HUDEP-2 (cell line): ENCODE data around the gene FAM114A2.
A peak's percentile ranks its signal among the peaks of the same experiment; 100 is the strongest.
"Not testable (repeated sequence)": the region's sequence is repeated elsewhere in the genome, so short reads cannot be mapped to it uniquely, and the experiment has no call there.

Experiments
- DNase-seq, 76 experiments: peaks; one replicate each; lab custom pipeline; 2025; ENCODE audit not compliant: unreplicated experiment in 76 of 76; lab: John Stamatoyannopoulos, UW

FAM114A2 gene

DNA sequence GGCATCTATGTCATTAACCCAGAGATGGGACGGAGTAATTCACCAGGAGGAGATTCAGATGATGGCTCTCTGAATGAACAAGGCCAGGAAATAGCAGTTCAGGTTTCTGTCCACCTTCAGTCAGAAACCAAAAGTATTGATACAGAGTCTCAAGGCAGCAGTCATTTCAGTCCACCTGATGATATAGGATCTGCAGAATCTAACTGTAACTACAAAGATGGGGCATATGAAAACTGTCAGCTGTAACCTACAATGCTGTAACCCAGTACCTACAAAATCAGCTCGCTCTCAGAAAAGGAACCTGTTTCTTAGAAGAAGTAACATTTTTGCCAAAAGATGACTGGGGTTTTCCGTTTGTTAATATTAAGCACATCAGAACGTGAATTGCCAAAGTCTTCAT, 14.8 kb upstream of the FAM114A2 start:
- DNase-seq, result no peak

DNA sequence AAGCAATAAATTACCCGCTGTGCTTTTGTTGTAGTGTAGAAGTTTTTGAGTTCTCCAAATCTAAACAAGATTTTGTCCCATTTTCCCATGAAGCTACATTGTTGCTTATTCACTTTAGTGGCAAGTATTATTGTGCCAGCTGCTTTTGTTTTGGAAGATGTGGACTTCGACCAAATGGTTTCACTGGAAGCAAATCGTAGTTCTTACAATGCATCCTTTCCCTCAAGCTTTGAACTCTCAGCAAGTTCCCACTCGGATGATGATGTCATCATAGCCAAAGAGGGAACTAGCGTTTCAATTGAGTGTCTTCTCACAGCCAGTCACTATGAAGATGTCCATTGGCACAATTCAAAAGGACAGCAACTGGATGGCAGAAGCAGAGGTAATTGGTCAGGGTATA, 10.9 kb upstream of the FAM114A2 start:
- DNase-seq, result no peak

DNA sequence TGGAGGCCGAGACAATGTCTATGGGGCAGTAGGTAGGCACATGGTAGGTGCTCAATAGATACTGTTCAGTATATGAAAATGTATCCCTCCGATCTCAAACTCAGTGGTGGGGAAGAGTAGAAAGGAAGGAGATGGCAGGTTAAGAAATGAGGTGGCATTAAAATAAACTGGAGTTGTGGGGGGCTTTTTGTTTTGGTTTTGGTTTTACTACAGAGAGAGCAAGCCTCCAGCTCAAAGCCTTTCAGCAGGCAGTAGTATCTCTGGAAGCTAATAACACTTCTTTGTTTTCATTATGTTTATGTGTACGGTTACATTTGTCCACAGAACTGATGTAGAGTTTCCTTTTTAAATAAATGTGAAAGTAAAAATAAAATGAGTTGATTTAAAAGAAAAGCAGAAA, 8.6 kb upstream of the FAM114A2 start:
- DNase-seq, result no peak

DNA sequence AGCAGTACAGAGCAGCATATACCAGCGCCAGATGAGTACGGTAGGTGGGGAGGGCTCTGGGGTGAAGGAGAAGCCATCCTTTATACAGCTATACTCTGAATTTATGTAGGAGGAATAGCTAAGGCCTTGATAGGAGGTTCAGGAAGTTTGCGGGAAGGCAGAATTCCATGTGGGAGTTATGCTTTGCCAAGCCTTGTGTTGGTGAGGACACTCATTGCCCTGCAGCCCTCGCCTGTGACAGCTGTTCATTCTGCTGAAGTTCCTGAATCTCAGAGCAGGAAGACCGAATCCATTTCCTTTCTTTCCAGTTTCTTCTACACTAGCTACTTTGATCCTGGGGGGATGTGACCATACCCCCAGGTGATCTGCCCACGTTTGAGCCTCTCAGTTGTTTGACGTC, 7.8 kb upstream of the FAM114A2 start:
- no peak for DNase-seq

DNA sequence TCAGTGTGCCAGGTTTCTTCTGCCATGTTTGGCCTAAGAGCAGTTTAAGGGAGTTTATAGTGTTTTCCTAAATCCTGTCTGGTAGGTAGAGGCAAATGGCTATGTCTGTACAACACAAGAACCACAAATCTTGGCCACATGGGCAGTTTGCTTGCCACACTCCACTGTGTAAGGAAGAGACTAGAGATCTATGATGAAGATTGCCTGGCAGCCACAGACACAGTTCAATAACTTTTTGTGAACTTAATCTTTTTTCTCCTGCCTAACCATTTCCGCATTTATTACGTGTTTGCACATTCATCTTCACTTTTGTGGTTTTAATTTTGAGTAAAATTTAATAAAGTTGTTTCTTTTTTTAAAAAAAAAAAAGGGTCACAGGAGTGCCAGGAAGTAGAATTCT, 5.9 kb upstream of the FAM114A2 start:
- DNase-seq, result peak in 1 of 76 experiments; percentile 4

DNA sequence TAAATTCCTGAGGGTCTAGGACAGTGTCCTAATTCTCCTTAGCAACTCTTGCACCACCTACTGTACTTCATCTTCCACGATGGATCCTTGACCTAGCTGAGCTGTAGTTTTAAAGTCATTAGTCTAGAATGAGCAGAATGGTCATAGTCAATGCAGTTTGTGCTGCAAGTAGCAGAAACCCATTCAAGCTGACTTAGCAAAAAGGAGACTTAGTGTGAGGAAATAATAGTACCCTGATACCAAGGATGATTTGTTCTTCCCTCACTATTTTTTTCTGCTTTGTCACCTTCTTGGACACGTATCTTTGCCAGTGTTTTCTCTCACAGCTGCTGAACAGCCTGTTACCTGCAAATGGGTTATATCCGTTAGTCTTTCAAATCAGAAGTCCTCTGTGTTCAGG, 5.4 kb upstream of the FAM114A2 start:
- DNase-seq, result no peak

DNA sequence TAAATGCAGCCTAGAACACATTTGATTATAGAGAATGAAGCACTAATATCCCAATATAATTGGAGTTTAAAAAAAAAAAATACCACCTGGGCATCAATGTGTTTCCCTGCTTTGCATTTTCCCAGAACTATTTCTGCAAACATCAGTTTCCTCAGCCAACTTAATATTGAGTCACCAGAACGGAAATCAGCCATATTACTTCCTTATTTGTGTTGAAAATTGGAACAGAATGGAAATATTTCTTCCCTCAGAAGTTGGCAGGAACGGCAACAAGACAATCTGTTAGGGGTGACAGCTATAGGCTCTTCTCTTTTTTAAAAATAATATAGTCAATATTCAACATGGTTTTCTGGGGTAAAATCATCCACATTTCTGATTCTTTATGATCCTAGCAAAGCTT, 4.1 kb upstream of the FAM114A2 start:
- DNase-seq, result no peak

DNA sequence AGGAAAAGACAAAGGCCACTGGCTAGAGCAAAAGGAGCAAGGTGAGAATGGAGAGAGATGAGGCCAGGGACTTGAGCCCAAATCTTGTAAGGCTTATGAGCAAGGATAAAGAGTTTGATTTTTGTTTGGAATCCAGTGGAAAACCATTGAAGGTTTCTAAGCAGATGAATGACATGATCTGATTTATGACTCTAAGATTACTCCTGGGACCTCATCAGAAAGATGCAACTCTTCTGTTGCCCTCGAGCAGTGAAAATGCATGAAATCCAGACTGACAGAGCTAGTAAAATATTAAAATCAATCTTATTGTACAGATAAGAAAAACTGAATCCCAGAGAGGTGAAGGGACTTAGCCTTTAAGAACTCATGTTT, 734 bp upstream of the FAM114A2 start:
- DNase-seq, result no peak

DNA sequence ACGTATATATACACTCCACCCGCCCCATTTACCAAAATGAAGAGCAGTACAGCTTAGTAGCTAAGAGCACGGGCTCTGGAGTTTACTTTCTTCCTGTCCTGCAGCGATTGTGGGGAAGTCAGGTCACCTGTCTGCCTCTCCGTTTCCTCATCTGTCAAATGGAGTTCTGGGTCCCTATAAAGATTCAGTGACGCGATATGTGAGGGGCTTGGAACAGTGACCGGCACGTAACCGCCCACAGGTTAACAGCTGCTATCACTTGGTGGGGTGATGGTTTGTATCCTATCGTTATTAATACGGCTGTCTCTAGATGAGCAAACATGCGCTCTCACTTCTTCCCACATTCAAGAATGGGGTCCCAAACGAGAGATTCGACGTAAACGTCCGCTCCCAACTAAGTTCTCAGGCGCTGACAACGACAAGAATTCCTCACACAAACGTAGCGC, 426 bp downstream of the FAM114A2 start:
- DNase-seq, result peak in 45 of 76 experiments; percentile 8 to 75 (median 37)

DNA sequence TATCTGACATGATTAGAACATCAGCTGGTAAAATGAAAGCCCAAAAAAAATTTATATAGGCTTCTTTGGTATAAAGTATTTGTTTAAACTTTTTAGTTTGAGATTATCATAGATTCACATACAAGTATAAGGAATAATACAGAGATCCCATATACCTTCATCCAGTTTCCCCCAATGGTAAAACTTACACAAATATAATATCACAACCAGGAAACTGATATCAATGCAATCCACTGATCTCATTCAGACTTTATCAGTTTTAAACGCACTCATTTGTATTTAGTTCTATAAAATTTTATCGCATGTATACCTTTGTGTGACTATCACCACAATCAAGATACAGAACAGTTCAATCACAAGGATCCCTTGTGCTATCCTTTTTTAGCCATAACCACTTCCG, 3.8 kb downstream of the FAM114A2 start:
- DNase-seq, result no peak

DNA sequence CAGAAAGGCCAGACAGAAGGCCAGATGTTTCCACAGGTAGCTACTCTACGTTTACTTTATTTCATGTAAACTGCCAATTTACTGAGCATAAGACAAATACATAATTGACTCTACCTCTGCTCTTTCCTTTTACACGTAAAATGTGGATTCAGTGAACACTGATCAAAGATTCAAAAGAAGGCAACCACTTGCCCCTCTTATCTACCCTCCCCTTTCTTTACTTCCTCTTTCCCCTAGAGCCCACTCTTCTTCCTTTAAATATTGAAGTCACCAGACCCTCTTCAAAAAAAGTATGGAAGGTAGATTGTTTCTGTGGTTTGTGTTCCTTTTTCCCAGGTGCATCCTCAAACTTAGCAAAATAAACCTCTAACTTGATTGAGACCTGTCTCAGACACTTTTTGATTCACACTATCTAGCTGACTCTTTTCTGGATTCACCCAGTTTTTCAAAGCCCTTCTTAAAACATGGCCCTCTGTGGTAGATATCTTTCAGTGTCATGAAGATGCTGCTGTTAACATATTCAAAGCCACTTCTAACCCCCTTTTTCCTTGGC, 6.7 kb downstream of the FAM114A2 start:
- no peak for DNase-seq

DNA sequence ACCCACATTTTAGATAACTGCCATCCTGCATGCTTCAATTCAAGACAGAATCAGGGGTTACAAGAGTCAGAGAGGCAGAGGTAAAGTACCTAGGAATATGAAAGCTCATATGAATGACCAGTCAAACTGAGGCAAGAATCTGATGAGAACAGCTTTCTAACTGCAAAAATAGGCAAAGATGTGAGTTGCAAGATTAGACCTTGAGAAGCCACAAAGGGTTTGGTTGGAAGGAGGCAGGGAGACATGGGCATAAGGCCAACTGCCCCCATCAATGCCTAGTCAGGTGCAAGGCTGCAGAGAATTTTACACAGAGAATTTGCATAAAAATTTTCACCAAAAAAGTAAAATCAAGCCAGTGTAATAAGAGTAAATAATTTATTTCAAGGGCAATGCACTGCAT, 12.8 kb downstream of the FAM114A2 start:
- peak in 25 of 76 experiments; percentile 2 to 38 (median 10) for DNase-seq

DNA sequence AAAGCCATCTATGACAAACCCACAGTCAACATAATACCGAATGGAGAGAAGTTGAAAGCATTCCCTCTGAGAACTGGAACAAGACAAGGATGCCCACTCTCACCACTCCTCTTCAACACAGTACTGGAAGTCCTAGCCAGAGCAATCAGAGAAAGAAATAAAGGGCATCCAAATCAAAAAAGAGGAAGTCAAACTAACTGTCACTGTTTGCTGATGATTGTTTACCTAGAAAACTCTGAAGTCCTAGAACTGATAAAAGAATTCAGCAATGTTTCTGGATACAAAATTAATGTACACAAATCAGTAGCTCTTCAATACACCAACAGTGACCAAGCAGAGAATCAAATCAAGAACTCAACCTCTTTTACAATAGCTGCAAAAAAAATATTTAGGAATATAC, 19.8 kb downstream of the FAM114A2 start:
- DNase-seq, result not testable (repeated sequence)

DNA sequence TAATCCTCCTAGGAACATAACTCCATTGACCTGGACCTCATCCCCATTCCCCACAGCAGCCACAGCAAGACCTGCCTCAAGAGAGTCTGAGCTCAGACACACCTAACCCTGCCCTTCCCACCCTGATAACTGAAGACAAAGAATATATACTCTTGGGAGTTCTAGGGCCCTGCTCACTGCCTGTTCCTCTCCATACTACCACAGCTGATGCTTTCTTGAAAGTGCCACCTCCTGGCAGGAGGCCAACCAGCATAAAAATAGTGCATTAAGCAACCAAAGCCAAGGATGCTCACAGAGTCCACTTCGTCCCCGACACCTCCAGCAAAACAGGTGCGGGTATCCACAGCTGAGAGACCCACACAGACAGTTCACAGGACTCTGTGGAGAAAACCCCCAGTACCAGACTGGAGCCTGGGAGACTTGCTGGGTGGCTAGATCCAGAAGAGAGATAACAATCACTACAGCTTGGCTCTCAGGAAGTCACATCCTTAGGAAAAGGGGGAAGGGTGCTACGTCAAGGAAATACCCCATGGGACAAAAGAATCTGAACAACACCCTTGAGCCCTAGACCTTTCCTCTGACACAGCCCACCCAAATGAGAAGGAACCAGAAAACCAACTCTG, 23.5 kb downstream of the FAM114A2 start:
- DNase-seq, result no peak

DNA sequence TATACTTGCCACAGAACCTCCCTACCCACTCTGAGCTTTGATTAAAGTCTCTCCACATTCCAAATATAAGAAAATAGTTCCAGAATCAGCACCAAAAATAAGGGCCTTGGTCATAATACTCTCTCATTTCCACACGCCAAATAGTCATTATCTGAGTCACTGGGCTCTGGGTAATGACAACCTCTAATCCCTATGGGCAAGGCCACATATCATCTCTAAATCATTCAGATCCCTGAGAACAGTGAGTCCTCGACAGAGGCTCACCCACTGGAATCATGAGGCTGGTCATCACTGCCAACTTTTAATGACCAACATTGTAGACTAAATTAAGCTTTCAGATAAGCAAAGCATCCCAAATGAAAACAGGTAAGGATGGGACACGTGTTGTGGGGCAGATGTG, 28.1 kb downstream of the FAM114A2 start:
- no peak for DNase-seq

DNA sequence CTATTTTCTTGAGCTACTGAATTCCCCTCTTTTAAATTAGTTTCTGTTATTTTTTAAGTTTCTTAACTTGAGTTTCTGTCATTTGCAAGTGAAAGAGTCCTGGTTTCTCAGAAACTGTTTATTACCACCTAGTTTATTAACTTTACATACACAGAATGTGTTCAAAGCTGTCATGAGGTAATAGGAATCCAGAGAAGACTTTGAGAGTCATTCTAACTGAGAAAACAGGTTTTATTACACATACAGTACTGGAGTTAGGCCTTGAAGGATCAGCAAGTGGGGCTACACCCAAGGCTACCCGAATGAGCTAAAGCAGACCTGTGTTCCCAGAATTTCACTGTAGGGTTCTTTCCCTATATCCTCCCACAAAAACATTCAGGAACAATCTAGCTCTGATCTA, 33.1 kb downstream of the FAM114A2 start:
- DNase-seq, result no peak

DNA sequence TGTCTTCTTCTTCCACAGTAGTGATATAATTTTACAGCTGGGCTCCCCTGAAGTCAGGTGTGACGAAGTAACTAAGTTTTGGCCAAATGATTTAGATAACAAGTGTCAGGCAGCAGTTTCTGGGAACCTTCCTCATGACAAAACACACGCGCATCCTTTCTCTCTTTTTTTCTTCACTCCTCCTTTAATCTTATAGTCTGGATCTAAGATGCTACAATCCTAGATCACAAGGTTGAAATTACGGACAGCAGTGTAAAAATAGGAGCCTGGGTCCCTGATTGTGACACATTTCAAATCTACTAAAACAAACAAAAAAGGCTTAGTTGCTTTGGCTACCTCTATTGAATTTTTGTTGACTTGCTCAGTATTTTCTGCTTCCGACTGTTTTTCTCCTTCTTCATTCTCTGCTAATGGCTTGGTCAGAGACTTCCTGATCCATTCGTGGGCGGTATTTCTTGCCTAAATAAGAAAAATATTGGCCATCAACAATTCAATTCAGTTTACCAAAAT, 36.1 kb downstream of the FAM114A2 start:
- no peak for DNase-seq

DNA sequence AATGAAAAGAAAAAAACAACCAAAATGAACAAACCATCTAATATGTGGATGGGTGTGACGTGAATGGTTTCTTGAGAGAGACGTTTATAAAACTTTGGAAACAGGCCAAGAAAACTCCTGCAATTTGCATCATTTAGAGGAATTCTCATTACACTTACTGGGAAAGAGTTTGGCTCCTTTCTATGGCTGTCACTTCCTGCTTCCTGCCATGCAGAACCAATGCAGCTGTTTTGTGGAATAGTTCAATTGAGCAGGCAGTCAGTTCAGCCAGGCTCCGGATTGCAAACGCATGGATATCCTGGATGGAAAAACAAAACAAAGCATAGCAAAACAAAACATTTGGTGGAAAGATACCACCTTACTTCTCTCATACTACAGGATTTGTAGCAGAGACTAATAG, 36.6 kb downstream of the FAM114A2 start:
- DNase-seq, result no peak

DNA sequence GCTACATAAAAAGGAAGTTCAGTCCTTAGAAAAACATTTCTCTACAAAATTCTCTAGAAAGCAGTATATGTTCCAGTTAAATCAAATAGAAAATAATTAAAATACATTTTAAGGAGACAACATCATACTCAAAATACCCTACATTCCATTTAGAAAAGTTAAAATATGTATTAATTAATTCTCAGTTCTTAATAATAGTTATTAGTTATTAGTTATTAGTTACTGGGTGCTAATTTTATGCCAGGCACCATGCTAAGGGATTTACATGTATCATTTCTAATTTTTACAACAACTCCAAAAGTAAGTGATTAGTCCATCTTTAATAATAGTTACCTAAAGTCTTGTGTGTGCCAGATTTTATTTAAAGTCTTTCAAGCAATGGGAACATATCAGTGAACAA, 38.0 kb downstream of the FAM114A2 start:
- DNase-seq, result no peak

DNA sequence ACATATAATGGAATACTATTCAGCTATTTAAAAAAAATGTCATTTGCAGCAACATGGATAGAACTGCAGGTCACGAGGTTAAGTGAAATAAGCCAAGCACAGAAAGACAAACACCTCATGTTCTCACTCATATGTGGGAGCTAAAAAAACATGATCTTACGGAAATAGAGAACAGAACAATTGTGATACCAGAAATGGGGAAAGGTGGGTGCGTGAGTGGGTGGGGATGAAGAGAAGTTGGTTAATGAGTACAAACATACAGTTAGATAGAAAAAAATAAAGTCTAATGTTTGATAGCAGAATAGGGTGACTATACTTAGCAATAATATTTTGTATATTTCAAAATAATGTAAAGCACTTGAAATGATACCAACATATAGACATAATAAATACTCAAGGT, 38.7 kb downstream of the FAM114A2 start:
- no peak for DNase-seq

DNA sequence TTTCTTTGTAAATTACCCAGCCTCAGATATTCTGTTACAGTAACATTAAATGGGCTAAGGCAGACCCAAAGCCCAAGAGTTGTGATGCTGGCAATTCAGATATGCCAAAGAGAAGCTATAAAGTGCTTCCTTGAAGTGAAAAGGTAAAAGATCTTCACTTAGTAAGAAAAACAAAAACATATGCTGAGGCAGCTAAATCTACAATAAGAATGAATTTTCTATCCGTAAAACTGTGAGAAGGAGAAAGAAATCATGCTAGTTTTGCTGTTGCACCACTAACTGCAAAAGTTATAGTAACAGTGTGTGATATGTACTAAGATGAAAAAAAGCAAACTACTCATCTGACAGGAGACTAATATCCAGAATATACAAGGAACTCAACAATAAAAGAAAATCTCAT, 39.9 kb downstream of the FAM114A2 start:
- no peak for DNase-seq

DNA sequence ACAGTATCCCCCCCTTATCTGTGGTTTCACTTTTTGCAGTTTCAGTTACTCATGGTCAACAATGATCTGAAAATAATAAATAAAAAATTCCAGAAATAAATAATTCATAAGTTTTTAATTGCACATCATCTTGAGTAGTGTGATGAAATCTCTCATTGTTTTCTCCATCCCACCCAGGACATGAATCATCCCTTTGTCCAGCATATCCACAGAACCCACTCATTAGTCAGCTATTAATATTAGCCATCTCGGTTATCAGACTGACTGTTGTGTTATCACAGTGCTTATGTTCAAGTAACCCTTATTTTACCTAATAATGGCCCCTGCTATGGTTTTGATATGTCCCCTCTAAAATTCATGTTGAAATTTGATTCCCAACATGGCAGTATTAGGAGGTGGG, 40.7 kb downstream of the FAM114A2 start:
- no peak for DNase-seq

DNA sequence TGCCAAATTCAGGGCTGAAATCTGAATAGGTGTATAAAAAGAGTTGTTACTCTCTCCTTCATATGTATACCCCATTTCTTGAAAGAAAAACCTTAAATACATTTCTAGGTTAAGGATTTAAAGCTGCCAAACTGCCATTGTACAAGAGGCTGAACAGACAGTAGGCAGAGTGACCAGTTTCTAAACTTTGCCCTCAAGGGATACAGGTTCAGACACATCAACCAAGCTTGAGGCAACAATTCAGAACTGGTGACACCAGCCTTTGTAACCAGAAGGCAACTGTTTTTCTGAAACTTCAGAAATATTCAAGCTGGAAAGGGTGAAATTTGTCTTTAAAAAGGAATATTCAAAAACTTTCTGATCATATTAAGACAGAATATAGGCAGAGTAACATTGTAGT, 47.5 kb downstream of the FAM114A2 start:
- no peak for DNase-seq
